Measurements from ENCODE around the gene VSIG2.
"Not testable (repeated sequence)": the region's sequence is repeated elsewhere in the genome, so short reads cannot be mapped to it uniquely, and the experiment has no call there.

Gene VSIG2

DNA sequence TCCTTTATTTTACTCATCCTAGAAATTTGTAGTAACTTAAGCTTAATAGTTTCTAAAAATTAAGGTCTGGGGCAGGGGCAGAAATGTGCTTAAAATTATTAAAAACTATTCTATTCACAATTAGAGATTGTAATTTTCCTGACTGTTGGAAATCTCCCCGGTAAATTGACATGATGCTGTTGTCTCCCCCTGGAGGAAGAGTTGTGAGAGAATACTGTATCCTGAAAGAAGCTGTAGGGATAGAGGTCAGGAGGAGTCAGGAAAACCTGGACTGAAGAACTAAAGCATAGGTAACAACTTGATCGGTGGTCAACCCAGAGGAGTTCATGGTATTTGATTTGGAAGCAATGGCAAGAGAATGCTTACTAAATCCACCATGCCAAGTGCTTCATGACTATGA is 26.2 kb upstream of the VSIG2 start:
- no peak overlapping the region for H3K4me3 ChIP-seq (ENCODE audit: low read depth, low read length)
- TF ChIP-seq, protein P1, sequence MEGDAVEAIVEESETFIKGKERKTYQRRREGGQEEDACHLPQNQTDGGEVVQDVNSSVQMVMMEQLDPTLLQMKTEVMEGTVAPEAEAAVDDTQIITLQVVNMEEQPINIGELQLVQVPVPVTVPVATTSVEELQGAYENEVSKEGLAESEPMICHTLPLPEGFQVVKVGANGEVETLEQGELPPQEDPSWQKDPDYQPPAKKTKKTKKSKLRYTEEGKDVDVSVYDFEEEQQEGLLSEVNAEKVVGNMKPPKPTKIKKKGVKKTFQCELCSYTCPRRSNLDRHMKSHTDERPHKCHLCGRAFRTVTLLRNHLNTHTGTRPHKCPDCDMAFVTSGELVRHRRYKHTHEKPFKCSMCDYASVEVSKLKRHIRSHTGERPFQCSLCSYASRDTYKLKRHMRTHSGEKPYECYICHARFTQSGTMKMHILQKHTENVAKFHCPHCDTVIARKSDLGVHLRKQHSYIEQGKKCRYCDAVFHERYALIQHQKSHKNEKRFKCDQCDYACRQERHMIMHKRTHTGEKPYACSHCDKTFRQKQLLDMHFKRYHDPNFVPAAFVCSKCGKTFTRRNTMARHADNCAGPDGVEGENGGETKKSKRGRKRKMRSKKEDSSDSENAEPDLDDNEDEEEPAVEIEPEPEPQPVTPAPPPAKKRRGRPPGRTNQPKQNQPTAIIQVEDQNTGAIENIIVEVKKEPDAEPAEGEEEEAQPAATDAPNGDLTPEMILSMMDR (IDR thresholded peaks at IDR 0.05; ENCODE audit: borderline replicate concordance, insufficient read depth, low read depth, low read length) = no peak

DNA sequence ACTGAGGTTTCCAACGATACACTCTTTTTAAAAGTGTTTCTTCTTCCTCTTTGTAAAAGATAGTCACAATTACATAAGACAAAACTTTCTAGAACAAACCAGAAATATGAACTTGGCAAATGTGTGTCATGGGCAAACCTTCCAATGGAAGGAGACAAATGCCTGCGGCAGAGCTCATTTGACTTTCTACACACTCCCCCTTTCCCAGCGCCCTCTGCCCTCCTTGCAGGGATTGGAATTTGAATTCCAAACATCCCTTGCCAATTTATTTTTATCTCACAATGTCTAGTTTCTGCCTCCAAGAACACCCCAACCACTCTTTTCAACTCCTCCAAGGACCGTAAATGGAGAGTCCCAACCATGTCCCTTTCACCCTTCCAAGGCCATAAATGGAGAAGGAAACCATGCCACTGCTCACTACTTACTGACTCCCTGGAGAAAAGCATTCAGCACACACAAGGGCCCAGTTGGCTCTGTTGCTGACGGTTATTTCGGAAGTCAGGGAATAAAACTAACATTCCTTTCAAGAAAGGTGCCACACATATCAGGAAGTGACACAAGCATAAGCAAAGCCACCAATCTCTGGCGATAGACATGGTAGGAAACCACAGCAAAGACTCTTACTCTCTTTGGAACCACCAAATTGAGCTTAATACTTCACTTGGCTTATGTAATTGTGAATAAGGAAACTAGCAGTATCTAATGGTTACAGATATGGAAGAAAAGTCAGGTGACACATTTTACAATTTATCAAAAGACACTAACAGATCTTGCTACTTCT is 25.0 kb upstream of the VSIG2 start:
- TF ChIP-seq, protein P1 (IDR thresholded peaks at IDR 0.05; ENCODE audit: borderline replicate concordance, insufficient read depth, low read depth, low read length) = no peak

DNA sequence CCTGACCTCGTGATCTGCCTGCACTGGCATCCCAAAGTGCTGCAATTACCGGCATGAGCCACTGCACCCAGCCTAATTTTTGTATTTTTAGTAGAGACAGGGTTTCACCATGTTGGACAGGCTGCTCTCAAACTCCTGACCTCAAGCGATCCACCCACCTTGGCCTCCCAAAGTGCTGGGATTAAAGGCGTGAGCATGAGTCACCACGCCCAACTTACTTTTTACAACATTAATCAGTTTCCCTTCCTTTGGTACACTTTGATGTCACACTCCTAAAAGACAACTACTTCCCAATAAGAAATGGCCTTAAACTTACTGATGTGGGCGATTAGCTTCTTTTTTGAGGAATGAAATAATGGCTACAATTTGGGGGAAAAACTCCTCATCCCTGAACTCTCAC is 18.9 kb upstream of the VSIG2 start:
- not testable (repeated sequence) for H3K4me3 ChIP-seq (ENCODE audit: low read depth, low read length)

More for the DNA sequence above, 25.0 kb upstream of the VSIG2 start:
- H3K4me3 ChIP-seq (ENCODE audit: low read depth, low read length) = no peak overlapping the region

GRCh38 chr11:124769806-124770774 is 18.0 kb upstream of the VSIG2 start:
- TF ChIP-seq, protein P1 (IDR thresholded peaks at IDR 0.05; ENCODE audit: borderline replicate concordance, insufficient read depth, low read depth, low read length) = no peak
- no peak overlapping the region for H3K4me3 ChIP-seq (ENCODE audit: low read depth, low read length)

DNA sequence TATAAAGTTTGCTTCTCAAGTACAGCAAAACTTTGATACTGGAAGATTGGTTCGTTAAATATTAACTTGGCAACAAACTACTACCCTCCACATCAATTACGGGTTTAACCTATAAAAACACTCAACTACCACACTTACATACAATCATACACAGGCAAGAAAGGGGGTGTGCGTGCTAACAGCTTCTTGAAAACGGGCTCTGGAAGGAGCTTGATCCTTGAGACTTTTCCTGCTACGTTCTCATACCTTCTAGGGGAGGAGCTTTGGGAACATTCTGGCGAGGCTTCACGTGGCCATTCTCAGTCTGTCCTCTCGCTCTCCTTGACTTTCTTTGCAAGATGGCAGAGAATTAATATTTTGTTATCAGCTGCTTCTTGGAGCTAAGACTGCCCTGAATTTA is 16.9 kb upstream of the VSIG2 start:
- TF ChIP-seq, protein P1 (IDR thresholded peaks at IDR 0.05; ENCODE audit: borderline replicate concordance, insufficient read depth, low read depth, low read length) = no peak

DNA sequence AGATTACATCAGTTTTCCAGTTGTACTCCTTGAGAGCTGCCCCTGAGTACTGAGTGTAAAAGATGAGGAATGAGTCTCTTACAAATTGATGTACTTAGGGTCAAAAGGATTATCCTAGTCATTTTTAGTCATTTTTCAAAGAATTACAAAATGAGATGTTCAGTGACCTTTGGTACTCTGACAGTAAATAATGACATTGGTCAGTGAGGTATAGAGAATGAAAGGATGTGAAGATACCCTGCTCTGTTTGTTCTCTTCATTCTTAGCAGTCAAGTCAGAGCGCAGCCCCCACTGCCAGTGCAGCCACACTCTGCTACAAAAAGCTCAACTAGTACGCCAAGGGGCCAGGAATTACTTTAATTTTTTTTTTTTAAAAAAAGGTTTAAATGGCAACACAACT is 14.1 kb upstream of the VSIG2 start:
- TF ChIP-seq, protein P1 (IDR thresholded peaks at IDR 0.05; ENCODE audit: borderline replicate concordance, insufficient read depth, low read depth, low read length) = no peak
- H3K4me3 ChIP-seq (ENCODE audit: low read depth, low read length) = no peak overlapping the region

More for the DNA sequence above, 16.9 kb upstream of the VSIG2 start:
- no peak overlapping the region for H3K4me3 ChIP-seq (ENCODE audit: low read depth, low read length)

DNA sequence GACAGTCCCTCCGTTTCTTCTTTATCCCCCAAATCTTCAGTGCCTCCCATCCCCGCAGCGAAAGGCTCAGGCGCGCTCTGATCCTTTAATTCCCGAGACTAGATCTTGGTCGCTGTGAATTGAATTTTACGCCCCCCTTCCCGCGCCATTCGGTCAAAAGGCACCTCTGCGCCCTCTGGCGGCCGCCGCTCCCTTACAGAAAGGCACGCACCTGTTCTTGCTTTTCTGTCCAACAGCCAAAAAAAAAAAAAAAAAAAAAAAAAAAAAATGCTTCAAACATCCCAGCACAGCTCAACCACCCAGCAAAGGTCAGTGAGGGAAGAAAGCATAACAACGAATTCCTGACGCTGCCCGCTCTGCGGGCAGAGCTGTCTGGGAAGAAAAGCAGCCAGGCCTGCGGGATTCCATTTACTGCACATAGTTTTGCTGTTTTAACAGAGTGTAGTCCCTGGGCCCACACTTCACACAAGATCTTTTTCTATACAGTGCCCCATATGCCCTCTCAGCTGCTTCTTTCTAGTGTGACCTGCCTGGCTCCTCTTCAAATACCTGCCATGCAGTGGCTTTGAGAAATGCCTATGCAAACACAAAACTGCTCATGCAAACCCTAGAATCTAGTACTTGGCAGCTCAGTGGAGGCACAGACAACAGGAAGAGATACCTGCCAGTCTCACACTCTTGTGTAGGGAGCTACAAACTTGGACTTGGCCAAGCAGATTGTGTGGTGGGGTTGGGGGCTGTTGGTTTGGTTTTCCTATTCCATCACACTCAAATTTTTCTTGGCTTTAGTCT is 11.3 kb upstream of the VSIG2 start:
- H3K4me3 ChIP-seq (ENCODE audit: low read depth, low read length) = peak overlapping the region; percentile 68

More for the DNA sequence above, 11.3 kb upstream of the VSIG2 start:
- TF ChIP-seq, protein P1 (IDR thresholded peaks at IDR 0.05; ENCODE audit: borderline replicate concordance, insufficient read depth, low read depth, low read length) = peak; percentile 85

Measured in GM12875 (cell line).